HFFc6 (cell line): ENCODE data around the gene SCD5. TPM values are rescaled to one million over a fixed set of nuclear protein-coding genes. Genes with fewer than 3 reads are reported as not detected.

Experiments used
- DNase-seq: peaks from one replicate; pipeline ENCODE4 v3.0.0-alpha.2; 2018
- H3K27ac Mint-ChIP-seq: 2 replicates; pipeline ENCODE4 v1.8.0; 2020; ENCODE audit warnings: mild to moderate bottlenecking, mixed read lengths
- H3K27me3 Mint-ChIP-seq: 2 replicates; pipeline ENCODE4 v1.8.0; 2021; ENCODE audit warnings: mild to moderate bottlenecking, moderate library complexity, mixed read lengths; ENCODE audit not compliant: insufficient read depth
- H3K36me3 Mint-ChIP-seq: 2 replicates; pipeline ENCODE4 v1.8.0; 2021; ENCODE audit warnings: low read depth, mixed read lengths
- H3K4me1 Mint-ChIP-seq: 2 replicates; pipeline ENCODE4 v1.8.0; 2020; ENCODE audit warnings: low read depth, mixed read lengths
- H3K4me3 Mint-ChIP-seq: 2 replicates; pipeline ENCODE4 v1.8.0; 2020; ENCODE audit warnings: mild to moderate bottlenecking, moderate library complexity, mixed read lengths
- H3K9me3 Mint-ChIP-seq: 2 replicates; pipeline ENCODE4 v1.8.0; 2020; ENCODE audit warnings: mild to moderate bottlenecking, mixed read lengths
- CTCF ChIP-seq: fragments of 200-600 bp; sonication (generic); IDR thresholded peaks from 2 replicates; pipeline ENCODE4 v1.5.0; 2021; ENCODE audit warnings: antibody characterized with exemption, mild to moderate bottlenecking
- total RNA-seq, 6 experiments: library from RNA; stranded (reverse); fragmentation: NEBNext Ultra II Directional; extraction: Animal tissue kit (Norgen Biotek cat#: 25700); gene quantifications; 2 replicates in 1 of 6; 3 replicates in 5 of 6; pipeline ENCODE4 v1.2.3, GENCODE V29; 2021

Gene SCD5
- total RNA-seq, 6 experiments from 2014 or later = 28.4 to 36.4 (median 32.0) TPM

GRCh38 chr4:82591592-82591991 lies 207.0 kb downstream of the SCD5 start:
- no peak for TF ChIP-seq CTCF
- Mint-ChIP-seq H3K4me1 (no peaks in the 10 kb centered on the region), H3K4me3 (no peak overlapping the region), H3K27me3 (peaks cover 20% of the 10 kb centered on the region), H3K27ac (no peak overlapping the region), H3K36me3 (no peaks in the 10 kb centered on the region), H3K9me3 (no peaks in the 10 kb centered on the region)
- DNase-seq = no peak

DNA sequence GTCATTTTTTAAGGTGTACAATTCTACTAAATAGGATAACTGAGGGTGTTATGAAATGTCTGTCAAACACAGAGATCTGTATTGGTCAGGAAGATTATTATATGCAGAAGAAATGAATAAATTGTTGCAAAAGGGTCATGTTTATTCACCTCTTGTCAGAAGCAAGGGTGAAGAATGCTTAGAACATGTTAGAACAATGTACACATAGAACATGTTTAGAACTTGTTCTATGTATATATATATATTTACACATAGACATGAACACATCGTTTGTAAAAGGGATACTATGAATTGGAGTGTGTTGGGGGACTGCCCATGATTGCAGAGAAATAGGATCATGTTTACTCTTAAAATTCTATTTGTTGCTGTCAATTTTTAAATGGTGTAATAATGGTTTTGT lies 208.8 kb downstream of the SCD5 start:
- H3K36me3 Mint-ChIP-seq = no peaks in the 10 kb centered on the region
- no peaks in the 10 kb centered on the region for H3K4me1 Mint-ChIP-seq
- no peak for TF ChIP-seq CTCF
- no peak overlapping the region for H3K4me3 Mint-ChIP-seq
- no peak for DNase-seq
- peaks cover 28% of the 10 kb centered on the region for H3K27me3 Mint-ChIP-seq
- H3K27ac Mint-ChIP-seq = no peak overlapping the region
- no peaks in the 10 kb centered on the region for H3K9me3 Mint-ChIP-seq

DNA sequence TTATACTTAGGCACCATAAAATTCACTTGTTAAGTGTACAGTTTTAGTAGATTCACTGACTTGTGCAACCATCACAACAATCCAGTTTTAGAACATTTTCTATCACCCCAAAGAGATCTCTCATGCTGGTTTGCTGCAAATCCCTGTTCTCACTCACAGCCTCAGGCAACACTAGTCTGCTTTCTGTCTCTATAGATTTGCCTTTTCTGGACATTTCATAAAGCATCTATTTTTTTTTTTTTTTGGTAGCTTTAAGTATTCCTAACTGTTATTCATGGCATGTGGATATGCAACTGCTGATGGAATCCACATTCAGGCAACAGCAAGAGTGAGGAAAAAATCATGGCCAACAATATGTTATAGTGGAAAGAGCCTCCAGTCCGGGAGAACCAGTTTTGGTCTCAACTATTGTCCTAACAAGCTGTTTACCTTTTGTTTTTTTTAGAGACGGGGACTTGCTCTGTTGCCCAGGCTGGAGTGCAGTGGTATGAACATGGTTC lies 209.8 kb downstream of the SCD5 start:
- Mint-ChIP-seq H3K27me3 (peaks cover 38% of the 10 kb centered on the region), H3K27ac (no peak overlapping the region), H3K36me3 (no peaks in the 10 kb centered on the region), H3K9me3 (no peaks in the 10 kb centered on the region), H3K4me3 (no peak overlapping the region), H3K4me1 (no peaks in the 10 kb centered on the region)
- DNase-seq = no peak
- TF ChIP-seq CTCF = no peak

GRCh38 chr4:82587826-82588540 lies 210.6 kb downstream of the SCD5 start:
- Mint-ChIP-seq H3K36me3 (no peaks in the 10 kb centered on the region), H3K27ac (no peak overlapping the region), H3K9me3 (no peaks in the 10 kb centered on the region), H3K27me3 (peaks cover 39% of the 10 kb centered on the region), H3K4me1 (no peaks in the 10 kb centered on the region), H3K4me3 (no peak overlapping the region)
- no peak for TF ChIP-seq CTCF
- DNase-seq = no peak

DNA sequence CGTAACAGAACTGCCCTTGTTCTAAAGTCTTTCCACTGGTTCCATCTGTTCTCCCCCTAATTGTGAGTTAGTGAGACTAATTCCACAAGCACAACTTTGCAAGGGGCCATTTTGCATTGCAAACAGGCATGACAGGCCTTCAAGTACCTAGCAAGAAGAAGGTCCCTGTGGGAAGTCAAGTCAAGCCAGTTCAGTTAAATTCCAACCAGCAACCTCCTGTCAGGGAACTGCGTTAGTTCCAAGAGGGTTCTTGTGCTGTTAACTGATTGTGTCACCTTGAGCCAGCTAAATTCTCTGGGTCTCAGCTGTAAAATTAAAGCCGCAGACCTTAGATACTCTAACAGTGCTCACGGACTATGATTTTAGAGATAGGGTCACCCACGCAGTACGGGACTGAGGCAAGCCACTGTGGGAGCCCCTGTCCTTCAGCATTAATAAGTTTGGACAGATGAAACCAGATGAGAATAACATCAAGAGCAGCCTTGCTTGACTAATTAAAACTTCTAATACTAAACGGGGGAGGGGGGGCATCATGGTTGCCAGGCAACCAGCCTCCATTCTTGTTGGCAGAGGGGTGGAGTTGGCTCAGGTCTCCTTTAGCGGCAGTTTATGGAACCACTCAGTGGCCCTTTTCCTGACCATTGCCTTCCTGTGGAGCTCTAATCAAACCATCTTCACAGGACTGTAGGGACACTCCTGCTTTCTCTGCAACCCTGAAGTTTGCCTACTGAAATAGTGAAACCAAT lies 212.7 kb downstream of the SCD5 start:
- Mint-ChIP-seq H3K27ac (no peak overlapping the region), H3K4me3 (no peak overlapping the region), H3K27me3 (peaks cover 40% of the 10 kb centered on the region), H3K36me3 (no peaks in the 10 kb centered on the region), H3K4me1 (no peaks in the 10 kb centered on the region), H3K9me3 (no peaks in the 10 kb centered on the region)
- no peak for TF ChIP-seq CTCF
- no peak for DNase-seq
